AML-193 (cell line): ENCODE results near the gene SSU72.
A peak's percentile ranks its signal among the peaks of the same experiment; 100 is the strongest.
"Not testable (repeated sequence)": the region's sequence is repeated elsewhere in the genome, so short reads cannot be mapped to it uniquely, and the experiment has no call there.

Experiments
- DNase-seq, 2 experiments: peaks; one replicate each; lab custom pipeline; 2025; lab: John Stamatoyannopoulos, UW

The SSU72 gene

DNA sequence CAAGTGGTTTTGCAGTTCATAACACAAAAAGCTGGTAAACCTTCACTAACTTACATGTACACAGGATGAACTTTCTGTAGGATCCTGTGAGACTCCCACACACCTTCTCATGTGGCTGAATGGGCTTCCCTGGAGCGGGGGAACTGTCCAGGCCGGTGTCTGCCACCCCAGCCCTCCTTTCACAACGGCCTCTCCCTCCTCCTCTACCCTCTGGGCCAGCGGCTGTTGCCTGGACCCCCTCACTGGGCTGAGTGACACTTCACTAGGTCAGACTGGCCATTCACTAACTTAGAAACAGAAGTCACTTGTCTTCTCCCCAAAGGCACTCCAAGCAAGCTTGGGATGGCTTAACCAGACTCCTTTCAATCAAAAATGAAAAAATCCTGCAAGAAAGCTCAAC, 16.1 kb downstream of the SSU72 start:
- DNase-seq: no peak

DNA sequence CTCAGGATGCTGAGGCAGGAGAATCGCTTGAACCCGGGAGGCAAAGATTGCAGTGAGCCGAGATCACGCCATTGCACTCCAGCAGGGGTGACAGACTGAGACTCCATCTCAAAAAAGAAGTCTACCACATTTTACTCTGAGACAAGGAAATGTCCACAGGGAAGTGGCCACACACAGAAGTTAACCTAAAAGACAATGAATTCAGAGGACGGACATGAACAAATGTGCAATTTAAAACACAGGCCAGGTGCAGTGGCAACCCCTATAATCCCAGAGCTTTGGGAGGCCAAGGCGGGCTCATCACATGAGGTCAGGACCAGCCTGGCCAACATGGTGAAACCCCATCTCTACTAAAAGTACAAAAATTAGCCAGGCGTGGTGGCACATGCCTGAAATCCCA, 17.0 kb downstream of the SSU72 start:
- not testable (repeated sequence) for DNase-seq

- not testable (repeated sequence) for DNase-seq
Observed at GRCh38 chr1:1556961-1557360, 17.7 kb downstream of the SSU72 start.

DNA sequence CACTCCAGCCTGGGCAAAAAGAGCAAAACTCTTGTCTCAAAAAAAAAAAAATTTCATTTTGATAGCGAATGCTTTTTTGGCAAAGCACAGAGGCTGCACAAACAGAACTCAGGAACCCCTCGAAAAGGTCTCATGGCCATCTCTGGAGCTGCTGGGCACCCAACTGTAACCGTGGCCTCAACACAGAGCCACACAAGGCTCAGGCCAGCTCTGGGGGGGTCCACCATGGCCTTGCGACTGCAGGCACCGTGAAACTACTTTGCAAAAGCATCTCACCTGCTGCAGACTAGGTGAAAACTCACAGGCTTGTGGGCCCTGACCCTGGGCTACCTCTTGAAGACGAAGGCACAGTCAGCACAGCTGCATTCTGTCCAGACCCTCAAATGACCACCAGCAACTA, 18.2 kb downstream of the SSU72 start:
- no peak for DNase-seq

GRCh38 chr1:1554926-1555915, 19.4 kb downstream of the SSU72 start:
- no peak for DNase-seq

- DNase-seq: no peak
Observed at GRCh38 chr1:1554550-1554925, 20.1 kb downstream of the SSU72 start.

DNA sequence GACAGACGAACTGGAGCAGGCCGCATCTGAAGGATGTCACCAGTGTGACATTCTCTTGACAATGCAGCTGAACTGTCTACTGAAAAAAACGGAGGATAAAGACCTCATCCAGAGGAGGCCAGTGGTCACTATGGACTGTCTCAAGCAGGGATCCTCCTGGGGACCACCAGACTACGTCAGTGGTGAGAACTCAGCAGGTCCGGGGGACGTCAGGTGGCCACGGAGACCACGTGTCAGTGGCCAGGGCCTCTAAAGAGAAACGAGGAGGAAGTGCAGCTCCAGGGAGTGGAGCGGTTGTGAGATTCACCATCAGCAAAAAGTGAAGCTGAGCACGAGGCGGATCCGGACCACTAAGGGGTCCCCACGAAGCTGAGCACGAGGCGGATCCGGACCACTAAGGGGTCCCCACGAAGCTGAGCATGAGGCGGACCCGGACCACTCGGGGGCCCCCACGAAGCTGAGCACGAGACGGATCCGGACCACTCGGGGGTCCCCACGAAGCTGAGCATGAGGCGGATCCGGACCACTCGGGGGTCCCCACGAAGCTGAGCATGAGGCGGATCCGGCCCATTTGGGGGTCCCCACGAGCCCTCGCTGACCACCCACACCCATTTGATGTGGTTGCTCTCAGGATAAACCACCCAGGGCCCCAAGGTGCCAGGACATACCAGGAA, 20.7 kb downstream of the SSU72 start:
- no peak for DNase-seq

DNA sequence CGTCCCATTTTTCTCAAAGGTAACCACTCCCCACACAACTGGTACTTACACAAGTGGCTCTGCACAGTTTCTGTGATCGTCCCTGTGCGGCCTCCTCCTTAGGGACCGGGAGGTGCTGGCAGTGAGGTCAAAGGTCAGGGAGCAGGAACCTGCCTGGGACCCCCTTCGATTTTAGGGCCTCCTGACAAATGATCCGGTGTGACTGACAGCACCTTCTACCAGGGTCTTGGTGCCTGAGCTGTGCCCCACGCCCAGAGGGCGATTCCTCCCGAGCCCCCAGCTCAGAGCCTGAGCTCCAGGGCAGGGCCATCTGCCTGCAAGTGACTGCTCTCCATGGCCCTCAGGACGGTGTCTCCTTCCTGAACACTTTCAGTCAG, 22.4 kb downstream of the SSU72 start:
- DNase-seq: no peak

GRCh38 chr1:1551524-1552262, 23.0 kb downstream of the SSU72 start:
- no peak for DNase-seq

- peak in 1 of 2 experiments; percentile 4 for DNase-seq
Observed at GRCh38 chr1:1550591-1551432, 23.9 kb downstream of the SSU72 start.

DNA sequence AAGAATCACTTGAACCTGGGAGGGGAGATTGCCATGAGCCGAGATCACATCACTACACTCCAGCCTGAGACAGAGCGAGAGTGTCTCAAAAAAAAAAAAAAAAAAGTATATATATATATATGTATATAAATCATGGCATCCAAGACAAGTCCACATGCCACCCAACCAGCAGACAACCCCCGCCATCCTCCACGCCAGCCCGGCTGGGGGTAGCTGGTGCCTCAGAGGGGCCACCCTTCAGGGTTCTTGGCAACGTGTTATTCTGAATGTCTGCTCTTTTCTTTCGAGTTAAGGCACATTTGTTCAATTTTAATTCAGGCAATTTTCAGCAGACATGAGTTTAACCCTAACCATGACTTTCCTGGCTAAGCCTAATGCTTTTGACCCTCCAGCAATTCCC, 24.6 kb downstream of the SSU72 start:
- DNase-seq: no peak

GRCh38 chr1:1548591-1548990, 26.1 kb downstream of the SSU72 start:
- no peak for DNase-seq

GRCh38 chr1:1547476-1547875, 27.2 kb downstream of the SSU72 start:
- no peak for DNase-seq

- DNase-seq: no peak
Observed at GRCh38 chr1:1547011-1547410, 27.7 kb downstream of the SSU72 start.

DNA sequence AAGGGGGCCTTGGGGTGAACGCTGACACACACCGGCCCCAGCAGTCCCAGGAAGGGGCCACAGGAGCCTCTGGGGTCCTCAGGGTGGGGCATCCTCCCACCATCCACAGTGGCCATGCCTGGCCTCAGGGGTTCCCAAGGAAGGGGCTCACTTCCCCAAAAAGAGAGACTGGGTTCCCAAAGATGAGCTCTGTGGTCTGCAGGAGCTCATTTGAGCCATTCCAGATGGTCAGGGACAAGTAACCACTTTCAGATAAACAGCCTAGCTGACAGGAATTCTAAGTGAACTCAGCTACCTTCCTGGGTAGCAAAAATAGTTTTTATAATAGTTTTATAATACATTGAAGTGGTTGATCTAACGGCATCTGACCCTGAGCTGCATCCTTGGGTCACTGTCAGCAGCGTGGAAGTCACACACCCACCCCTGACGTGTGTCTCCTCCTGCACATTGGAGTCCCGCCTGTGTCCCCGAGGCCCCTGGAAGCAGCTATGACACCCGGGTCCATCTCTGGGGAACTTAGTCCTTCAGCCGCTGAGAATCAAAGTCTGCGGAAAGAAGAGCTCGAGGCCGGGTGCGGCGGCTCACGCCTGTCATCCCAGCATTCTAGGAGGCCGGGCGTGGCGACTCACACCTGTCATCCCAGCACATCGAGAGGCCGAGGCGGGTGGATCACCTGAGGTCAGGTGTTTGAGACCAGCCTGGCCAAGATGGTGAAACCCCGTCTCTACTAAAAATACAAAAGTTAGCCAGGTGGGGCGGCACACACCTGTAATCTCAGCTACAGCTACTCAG, 28.5 kb downstream of the SSU72 start:
- DNase-seq: no peak

DNA sequence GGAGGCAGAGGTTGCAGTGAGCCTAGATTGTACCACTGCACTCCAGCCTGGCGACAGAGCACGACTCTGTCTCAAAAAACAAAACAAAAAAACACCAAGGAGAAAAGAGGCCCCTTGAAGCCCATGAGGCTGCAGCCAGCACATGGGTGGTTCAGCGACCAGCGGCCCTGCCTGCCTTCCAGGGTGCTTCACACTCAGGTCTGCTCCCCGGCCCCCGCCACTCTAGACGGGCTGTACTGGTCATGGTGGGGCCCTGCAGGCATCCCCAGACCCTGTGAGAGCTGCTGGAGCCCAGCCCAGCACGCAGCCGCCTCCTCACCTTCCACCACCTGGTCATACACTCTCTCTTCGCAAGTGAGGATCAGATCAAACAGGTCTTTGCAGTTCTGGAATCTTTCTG, 30.1 kb downstream of the SSU72 start:
- DNase-seq: no peak

DNA sequence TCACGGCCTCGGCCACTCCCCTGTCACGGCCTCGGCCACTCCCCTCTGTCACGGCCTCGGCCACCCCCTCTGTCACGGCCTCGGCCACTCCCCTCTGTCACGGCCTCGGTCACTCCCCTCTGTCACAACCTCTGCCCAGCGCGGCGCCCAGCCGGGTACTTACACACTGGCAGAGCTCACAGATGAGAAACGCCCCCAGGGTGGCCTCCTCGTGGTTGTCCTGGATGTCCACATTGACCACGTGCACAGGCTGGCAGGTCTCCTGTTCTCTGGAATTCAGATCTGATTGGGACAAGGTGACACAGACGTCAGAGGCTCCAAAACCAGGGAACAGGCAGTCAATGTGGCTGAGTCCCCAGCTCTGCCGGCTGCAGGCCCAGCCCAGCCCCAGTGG, 31.0 kb downstream of the SSU72 start:
- no peak for DNase-seq

- DNase-seq: no peak
Observed at GRCh38 chr1:1542766-1543705, 31.6 kb downstream of the SSU72 start.

- no peak for DNase-seq
Observed at GRCh38 chr1:1541956-1542765, 32.5 kb downstream of the SSU72 start.
